GM21825 (cell line): ENCODE measurements around the gene WDR6.
A peak's percentile ranks its signal among the peaks of the same experiment; 100 is the strongest.
"Not testable (repeated sequence)": the region's sequence is repeated elsewhere in the genome, so short reads cannot be mapped to it uniquely, and the experiment has no call there.

ENCODE experiments used
- ATAC-seq: cut with Tn5 transposase; IDR thresholded peaks from one replicate; pipeline ENCODE4 v1.9.1; 2021; ENCODE audit warnings: mild to moderate bottlenecking, moderate library complexity; ENCODE audit not compliant: unreplicated experiment

Gene WDR6

DNA sequence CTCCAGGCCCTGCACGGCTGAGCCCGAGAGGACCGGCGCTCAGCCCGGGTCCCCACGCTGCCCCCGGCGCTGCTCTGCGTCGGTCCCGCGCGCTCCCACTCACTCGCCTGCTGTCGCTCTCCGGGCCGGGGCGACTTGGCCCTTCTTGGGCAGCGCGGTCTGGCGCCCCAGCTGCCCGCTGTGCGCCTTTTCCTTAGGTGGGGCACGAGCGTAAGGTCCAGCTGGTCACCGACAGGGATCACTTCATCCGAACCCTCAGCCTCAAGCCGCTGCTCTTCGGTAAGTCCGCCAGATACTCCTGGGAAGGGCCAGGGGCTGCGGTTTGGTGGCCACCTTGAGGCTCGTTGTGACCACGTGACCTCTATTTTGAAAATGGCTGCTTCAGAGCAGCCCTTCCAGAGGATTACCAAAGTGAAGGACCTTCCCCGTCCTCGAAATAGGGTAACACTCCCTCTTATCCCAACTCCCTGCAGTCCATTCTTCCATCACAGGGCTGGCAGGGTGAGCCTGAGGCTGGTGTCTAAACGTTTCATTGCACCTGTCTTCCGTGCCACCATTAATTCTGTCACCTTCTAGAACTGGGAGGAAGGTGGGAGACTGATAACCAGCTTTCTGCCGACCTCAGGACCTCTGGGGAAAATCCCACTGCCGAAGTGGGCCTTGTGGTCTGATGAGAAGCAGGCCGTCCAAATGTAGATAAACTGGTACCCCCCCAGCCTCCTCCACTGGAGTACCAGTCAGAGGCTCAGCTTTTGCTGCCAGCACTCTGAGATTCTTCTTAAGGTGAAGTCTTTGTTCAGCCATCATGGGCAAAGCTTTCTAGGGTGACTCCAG lies 16.3 kb upstream of the WDR6 start:
- peak; percentile 17 for ATAC-seq

DNA sequence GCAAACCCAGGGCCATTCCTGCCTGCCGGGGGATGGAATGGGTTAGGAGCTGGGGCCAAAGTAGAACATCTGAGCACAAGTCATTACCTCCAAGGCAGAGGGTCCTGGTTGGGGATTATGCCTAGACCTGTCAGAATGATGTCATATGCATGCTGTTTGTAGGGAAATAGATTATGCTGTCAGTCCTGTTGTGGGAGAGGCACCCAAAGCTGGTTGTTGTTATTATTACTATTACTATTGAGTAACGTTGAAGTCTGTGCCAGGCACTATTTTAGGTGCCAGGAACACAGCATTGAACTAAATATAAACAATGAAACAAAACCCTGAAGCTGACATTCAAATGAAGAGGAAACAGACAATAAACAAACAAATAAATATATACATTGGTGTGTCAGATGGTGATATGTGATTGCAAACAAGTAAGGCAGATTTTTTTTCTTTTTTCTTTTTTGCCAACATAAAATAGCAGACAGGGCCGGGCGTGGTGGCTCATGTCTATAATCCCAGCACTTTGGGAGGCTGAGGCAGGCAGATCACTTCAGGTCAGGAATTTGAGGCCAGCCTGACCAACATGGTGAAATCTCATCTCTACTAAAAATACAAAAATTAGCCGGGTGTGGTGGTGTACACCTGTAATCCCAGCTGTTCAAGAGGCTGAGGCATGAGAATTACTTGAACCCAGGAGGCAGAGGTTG lies 15.2 kb upstream of the WDR6 start:
- ATAC-seq = no peak

DNA sequence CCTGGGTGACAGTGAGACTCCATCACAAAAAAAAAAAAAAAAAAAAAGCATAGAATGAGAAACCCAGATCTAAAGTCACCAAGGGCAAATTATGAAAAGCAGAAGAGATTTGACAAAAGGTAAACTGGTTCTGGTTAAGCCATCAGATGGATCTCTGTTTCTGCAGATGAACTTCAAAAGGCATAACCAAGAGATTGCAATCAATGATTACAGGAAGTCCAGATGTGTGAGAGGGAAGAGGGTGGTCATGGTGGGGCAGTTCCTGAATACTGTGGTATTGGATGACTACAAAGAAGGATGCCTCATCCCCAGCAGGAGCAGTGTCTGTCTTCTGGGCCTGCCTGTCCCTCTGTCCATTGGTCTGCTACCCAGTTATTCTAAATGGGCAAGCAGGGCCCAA lies 13.4 kb upstream of the WDR6 start:
- no peak for ATAC-seq

DNA sequence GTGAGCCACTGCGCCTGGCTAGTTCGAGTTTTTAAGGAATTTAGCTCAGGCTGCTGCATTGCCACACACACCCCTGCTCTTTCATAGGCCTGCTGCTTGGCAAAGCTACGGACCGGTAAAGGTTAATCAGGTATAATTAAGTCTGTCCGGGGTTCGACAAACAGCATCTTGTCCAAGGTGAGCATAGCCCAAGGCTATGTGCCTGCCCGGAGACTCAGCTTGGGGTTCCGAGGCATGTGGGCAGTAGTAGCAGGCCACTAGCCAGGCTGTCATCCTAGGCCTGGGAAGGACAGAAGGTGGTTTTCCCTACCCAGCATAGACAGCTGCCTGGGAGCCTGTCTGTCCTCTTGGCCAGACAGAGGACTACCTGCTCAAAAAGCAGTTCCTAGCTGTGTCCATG lies 10.6 kb upstream of the WDR6 start:
- ATAC-seq = no peak

DNA sequence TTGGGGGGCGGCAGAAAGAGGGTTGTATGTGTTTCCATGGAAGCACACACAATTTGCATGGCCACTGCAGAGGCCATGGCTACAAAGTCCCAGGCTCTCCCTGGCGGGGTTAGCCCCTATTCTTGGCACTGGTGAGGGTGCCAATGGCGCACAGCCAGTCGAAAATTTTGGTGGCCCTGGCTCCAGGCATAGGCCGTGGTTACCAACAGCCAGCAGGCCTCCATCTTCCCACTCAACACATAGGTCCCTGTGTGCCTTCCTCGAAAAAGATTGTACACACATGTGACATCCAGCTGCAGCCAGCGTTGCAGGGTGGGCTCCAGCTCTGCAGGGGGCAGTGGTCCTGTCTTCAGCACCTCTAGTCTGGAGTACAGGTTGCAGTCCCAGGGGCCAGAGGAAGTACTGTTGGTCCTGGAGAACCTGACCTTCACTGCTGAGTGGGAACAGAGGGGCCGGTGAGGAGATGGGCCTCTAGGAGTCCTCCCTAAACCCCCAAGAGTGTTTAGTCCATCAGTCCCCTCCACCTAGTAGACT lies 10.0 kb upstream of the WDR6 start:
- no peak for ATAC-seq

DNA sequence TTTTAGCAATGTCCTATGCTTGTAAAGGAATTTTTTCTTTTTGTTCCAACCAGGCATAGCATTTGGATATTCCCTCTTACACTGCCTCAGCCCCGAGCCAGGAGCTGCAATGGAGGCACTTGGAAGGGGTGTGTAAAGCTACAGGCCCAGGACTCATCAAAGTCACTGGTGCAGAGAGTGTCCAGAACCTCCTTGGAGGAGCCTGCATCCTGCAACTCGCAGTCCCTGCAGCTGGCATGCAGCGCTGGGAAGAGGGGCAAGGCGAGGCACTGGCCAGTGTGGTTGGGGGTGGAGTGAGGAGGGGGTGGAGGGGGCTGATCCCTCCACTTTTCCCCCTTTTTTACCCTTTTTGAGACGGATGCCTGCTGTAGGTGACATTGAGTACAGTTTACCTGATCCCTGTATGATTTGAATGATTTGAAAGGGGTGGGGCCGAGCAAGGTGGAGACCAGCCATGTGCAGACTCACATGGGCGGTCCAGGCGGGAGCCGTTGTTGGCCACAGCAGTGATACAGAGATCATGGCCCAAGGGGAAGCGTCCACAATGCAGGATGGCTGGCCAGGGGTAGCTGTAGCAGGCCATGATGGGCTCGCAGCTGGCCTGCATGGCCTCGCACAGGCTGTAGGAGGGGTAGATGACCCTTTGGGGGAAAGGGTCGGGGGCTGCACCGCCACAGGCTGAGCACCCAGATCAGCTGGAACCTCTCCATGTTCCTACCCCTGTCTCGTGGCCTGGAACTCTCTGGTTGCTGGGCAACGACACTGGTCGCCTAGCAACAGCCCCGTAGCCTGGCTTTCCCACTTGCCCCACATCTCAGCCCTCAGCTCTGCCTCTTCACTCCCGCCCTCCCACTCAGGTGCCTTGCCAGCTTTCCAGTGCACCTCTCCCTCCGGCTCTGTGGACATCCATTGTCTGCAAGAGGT lies 9.2 kb upstream of the WDR6 start:
- no peak for ATAC-seq

DNA sequence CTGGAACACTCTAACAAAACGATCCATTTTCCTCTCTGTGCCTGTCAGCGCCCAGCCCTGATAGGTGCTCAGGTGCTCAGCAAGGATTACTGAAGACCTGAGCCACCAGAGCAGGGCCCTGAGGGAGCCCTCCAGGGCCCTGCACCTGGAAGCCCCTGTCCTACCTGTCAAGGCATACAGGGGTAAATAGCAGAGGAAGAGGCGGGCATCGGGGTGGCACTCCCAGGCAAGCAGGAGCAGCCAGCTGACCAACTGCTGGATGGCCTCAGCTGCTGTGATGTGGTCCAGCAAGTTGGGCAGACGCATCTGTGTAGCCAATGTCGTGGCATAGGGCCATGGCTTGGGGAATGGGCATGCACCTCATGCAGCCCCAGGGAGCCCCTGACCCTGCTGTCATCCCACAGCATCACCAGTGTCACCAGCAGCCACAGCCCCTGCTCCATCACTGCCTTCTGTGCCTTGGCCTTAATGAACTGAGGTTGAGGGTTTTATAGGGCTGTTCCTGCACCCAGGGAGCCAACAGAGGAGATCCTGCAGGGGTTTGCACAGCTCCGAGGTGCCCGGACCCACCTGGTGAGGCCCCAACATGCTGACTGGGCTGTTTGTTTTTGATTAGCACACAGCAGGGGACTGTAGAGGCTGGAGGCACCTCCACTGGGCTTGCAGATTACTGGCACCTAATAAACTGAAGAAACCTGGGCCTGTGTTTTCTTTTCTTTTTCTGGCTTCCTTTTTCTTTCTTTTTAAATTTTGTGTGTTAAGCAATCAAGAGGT lies 7.9 kb upstream of the WDR6 start:
- ATAC-seq = no peak

DNA sequence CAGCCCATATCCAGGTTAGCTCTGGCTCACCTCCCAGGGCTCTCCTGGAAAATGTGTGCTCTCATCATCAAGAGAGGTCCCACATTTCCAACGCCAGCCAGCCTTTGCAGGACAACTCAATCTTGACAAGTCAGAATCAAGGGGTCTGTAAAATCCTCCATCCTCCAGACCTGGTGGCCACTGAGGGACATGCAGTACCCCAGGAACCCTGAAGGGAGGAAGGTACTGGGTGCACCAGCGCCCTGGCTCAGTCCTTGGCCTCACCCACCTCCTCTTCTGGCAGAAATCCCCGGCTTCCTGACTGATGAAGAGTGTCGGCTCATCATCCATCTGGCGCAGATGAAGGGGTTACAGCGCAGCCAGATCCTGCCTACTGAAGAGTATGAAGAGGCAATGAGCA lies 6.0 kb upstream of the WDR6 start:
- ATAC-seq = no peak

DNA sequence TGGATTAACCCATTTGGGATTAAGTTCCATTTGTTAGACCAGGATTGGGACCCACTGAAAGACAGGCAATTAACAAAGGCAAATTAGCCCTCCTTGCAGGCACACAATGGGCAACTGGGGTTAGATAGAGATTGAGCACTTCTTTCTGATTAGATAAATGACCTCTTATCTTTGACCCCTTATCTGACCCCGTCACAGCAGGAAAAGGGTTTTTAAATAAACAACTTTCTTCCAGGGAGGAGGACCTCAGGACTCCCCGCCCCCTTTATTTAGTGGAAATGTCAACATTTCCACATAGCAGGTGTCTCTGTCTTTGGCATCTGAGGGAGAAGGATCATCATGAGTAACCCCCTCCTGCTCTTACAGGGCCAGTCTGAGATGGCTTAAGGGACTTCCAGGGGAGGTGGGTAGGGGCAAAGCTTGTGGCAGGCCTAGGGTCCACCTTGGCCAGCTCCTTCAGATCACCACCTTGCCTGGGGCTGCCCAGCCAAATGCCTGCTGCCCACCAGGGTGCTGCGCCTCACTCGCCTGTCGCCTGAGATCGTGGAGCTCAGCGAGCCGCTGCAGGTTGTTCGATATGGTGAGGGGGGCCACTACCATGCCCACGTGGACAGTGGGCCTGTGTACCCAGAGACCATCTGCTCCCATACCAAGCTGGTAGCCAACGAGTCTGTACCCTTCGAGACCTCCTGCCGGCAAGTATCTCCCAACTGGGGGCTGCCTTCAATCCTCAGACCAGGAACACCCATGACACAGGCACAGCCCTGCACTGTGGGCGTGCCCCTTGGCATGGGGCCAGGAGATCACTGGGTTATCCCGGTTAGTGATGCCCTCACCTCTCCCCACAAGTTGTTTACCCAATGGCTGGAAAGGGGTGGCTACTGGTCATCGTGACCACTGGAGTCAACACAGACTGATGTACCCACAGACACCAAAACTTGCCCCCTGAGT lies 2.6 kb upstream of the WDR6 start:
- no peak for ATAC-seq

DNA sequence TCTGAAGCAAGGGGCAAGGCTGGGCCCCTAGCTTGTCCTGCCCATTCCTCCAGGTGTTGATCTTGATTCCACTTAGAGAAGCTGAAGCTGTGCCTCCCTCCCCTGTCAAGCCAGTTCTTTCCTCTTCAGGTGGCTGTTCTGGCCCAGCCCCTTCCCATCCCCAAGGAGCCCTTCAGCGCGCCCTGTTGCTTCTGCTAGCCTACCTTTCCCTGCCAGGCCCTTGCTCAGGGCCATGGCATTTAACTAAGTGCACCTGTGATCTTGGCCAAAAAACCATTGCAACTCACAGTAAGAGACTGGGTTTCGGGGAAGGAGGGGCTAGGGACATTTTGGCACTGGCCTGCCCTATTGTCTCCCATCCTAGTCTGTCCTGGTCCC lies 1.9 kb upstream of the WDR6 start:
- no peak for ATAC-seq

DNA sequence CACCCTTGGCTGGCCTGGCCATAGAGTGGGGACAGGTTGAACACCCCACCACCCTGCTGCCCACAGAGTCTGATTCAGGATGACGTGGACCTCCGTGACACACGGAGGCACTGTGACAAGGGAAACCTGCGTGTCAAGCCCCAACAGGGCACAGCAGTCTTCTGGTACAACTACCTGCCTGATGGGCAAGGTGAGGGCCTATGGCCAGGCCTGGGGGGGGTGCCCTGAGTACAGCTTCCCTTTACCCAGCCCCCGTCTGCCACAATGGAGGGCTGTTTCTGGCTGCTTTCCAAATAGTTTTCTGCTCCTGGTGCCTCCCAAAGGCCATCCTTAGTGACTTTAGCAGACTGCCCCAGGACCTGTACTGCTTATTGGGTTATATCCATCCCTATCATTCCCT lies 1.2 kb upstream of the WDR6 start:
- ATAC-seq = no peak

DNA sequence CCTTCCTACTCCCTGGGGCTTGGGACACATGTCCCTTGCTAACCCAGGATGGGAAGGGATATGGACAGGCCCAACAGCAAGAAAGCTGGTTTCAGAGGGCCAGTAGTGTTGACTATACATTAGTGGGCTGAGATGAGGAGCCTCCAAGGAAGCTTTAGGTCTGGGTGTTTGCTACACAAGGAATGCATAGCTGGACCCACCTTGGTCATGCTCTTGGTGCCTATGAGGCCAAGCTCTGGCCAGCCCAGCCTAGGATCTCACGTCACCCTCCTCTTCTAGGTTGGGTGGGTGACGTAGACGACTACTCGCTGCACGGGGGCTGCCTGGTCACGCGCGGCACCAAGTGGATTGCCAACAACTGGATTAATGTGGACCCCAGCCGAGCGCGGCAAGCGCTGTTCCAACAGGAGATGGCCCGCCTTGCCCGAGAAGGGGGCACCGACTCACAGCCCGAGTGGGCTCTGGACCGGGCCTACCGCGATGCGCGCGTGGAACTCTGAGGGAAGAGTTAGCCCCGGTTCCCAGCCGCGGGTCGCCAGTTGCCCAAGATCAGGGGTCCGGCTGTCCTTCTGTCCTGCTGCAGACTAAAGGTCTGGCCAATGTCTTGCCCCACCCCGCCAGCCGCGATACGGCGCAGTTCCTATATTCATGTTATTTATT lies 653 bp upstream of the WDR6 start:
- ATAC-seq = no peak

DNA sequence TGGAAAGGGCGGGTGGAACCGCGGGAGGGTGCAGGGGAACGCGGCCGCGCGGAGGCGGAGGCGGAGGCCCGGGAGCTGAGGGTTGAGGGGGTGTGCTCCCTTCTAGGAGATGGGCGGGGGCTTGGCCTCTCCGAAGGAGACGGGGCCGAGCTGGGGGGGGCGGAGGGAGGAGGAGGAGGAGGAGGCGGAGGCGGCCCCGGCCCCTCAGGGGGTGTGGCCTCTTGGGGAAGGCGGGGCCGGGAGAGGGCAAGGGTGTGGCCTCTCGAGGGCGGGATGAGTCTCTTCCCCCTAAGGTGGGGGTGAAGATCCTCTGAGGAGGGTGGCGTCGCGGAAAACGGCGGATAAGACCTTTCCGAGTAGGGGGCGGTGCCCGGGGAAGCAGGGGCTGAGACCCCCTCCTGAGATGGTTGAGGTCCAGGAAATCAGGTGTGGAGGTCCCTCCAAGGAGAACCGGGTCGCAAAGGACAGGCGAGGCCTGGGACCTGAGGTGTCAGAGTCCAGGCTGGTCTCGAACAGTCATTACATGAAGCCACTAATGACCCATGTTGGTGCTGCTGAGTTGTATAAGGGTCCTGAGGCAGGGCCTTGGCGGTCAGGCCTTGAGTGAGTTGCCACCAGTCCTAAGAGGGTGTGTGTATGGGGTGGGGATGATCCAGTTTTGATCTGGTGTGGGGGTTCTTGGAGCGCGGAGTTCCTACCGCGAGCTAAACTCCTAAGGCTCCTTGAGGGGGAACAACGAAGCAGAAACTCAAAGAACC lies 759 bp downstream of the WDR6 start:
- peak; percentile 37 for ATAC-seq

DNA sequence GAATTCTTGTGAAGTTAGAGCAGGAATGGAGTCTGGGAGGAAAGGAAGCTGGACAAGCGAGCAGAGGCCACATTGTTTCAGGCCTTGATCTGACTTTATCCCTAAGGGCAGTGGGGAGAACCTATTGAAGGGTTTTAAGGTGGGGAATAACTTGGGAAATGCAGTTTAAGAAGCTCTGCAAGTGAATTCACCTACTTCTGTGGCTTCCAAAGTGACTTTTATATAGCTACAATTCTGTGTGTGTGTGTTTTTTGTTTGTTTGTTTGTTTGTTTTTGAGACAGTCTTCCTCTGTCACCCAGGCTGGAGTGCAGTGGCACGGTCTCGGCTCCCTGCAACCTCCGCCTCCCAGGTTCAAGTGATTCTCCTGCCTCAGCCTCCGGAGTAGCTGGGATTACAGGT lies 1.4 kb downstream of the WDR6 start:
- ATAC-seq = not testable (repeated sequence)

DNA sequence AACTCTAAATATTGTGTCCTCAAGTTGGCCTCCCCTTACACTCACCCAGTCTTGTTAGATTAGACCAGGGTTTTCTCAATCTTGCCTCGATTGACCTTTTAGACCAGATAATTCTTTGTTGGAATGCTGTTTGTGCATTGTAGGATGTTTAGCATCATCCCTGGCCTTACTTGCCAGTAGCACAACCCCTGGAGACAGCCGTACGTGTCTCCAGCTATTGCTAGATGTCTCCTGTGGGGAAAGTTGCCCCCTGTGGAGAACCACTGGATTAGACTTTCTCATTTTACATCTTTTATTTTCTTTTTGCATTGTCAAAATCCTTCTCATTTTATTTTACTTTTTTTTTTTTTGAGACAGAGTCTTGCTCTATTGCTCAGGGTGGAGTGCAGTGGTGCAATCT lies 2.2 kb downstream of the WDR6 start:
- ATAC-seq = no peak

DNA sequence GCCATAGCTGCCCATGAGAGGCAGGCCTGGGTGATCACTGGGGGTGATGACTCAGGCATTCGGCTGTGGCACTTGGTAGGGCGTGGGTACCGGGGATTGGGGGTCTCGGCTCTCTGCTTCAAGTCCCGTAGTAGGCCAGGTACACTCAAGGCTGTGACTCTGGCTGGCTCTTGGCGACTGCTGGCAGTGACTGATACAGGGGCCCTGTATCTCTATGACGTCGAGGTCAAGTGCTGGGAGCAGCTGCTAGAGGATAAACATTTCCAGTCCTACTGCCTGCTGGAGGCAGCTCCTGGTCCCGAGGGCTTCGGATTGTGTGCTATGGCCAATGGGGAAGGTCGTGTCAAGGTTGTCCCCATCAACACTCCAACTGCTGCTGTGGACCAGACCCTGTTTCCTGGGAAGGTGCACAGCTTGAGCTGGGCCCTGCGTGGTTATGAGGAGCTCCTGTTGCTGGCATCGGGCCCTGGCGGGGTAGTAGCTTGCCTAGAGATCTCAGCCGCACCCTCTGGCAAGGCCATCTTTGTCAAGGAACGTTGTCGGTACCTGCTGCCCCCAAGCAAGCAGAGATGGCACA lies 5.3 kb downstream of the WDR6 start:
- no peak for ATAC-seq

DNA sequence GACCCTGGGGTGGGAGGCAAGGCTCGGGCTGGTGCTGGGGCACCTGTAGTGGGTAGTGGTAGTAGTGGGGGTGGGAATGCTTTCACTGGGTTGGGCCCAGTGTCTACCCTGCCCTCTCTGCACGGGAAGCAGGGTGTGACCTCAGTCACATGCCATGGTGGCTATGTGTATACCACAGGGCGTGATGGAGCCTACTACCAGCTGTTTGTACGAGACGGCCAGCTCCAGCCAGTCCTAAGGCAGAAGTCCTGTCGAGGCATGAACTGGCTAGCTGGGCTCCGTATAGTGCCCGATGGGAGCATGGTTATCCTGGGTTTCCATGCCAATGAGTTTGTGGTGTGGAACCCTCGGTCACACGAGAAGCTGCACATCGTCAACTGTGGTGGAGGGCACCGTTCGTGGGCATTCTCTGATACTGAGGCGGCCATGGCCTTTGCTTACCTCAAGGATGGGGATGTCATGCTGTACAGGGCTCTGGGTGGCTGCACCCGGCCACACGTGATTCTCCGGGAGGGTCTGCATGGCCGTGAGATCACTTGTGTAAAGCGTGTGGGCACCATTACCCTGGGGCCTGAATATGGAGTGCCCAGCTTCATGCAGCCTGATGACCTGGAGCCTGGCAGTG lies 6.0 kb downstream of the WDR6 start:
- no peak for ATAC-seq
